Gastroesophageal sphincter (tissue), 4 donors: ENCODE measurements around the gene EEA1. TPM values are rescaled to one million over a fixed set of nuclear protein-coding genes. Genes with fewer than 3 reads are reported as not detected.

ENCODE experiments used
- ATAC-seq: fragments of 150-250 bp; one replicate; pipeline ENCODE4 v1.9.1; 2016; ENCODE audit warnings: mild to moderate bottlenecking, moderate library complexity
- H3K27ac ChIP-seq, 4 donors: fragments of 200-600 bp; sonication (generic) in 3 of 4; 1 replicate in 3 of 4; 2 replicates in 1 of 4; pipeline ENCODE4 v1.5.1; 2016 to 2019
- H3K27me3 ChIP-seq: fragments of 200-600 bp; sonication (generic); one replicate; pipeline ENCODE4 v1.5.1; 2019
- H3K36me3 ChIP-seq, 2 donors: fragments of 200-600 bp; sonication (generic); one replicate each; pipeline ENCODE4 v1.5.1; 2019; ENCODE audit warnings: control low read depth in 1 of 2
- H3K4me1 ChIP-seq, 3 donors: fragments of 200-600 bp; sonication (generic); 1 replicate in 2 of 3; 2 replicates in 1 of 3; pipeline ENCODE4 v1.5.1; 2016 to 2019; ENCODE audit warnings: control low read depth in 2 of 3
- H3K4me3 ChIP-seq, 2 donors: fragments of 200-600 bp; sonication (generic); one replicate each; pipeline ENCODE4 v1.5.1; 2019; ENCODE audit warnings: mild to moderate bottlenecking in 1 of 2, moderate library complexity in 1 of 2
- H3K9me3 ChIP-seq, 3 donors: fragments of 200-600 bp; sonication (generic); one replicate each; pipeline ENCODE4 v1.5.1; 2017 to 2019; ENCODE audit warnings: control low read depth in 2 of 3
- EP300 ChIP-seq: sonication (generic); formaldehyde crosslinking; IDR thresholded peaks from one replicate; pipeline ENCODE4 v1.6.1; 2017; ENCODE audit warnings: antibody characterized with exemption, mild to moderate bottlenecking
- POLR2A ChIP-seq, 2 donors: fragments of 450-650 bp; IDR thresholded peaks; one replicate each; pipeline ENCODE4 v1.6.1; 2017; ENCODE audit warnings: antibody characterized with exemption in 2 of 2, mild to moderate bottlenecking in 2 of 2, moderate library complexity in 1 of 2
- POLR2AphosphoS5 ChIP-seq: sonication (generic); formaldehyde crosslinking; IDR thresholded peaks from one replicate; pipeline ENCODE4 v1.6.1; 2017; ENCODE audit warnings: antibody characterized with exemption
- WGBS, 2 donors: methylation state at CpG; one replicate each; pipeline ENCODE4 v1.1.5; 2018; ENCODE audit warnings: low coverage in 1 of 2; 5-methylcytosine and 5-hydroxymethylcytosine counted together
- total RNA-seq, 4 donors: library from RNA; depleted of rRNA; stranded (reverse); fragments of >200 nt; gene quantifications; one replicate each; pipeline ENCODE4 v1.1.0, GENCODE V29; 2016
- TF ChIP-seq, protein P1 (sequence below), 4 experiments: fragments of 200-600 bp in 2 of 4; fragments of 450-650 bp in 2 of 4; sonication (generic) in 1 of 4; IDR thresholded peaks; one replicate each; pipeline ENCODE4 v1.5.1; 2017 to 2019; ENCODE audit warnings: antibody characterized with exemption in 4 of 4, mild to moderate bottlenecking in 2 of 4, moderate library complexity in 2 of 4

The EEA1 gene
- total RNA-seq, 4 donors from 2014 or later, result 25.0 to 37.1 (median 30.4) TPM

DNA sequence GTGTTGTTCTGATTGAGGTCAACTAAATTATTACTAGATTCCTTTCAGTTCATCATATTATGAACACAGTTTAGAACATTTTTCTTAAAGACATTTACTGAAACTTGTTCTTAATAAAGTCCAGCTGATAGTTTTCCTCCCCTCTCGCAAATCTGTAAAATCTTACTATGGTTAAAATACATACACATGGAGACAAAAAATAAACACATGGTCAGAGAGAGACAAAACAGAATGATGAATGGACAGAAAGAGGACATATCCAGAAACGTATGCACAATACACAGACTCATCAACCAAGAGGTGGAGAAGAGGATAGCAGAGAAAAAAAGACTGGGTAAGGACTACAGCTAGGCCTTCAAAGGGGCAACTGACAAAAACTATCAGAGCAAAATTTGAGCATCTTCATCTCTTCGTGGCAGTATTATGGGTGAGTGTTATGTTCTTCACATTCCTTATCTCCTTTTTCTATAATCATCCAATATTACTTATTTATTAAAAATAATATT, 38.4 kb downstream of the EEA1 start:
- Histone ChIP-seq H3K9me3 (no peaks in the 10 kb centered on the region), H3K4me3 (no peak overlapping the region), H3K27ac (no peak overlapping the region), H3K4me1 (no peaks in the 10 kb centered on the region), H3K36me3 (peaks cover 0 to 14% of the 10 kb centered on the region in 2 donors), H3K27me3 (no peaks in the 10 kb centered on the region)
- TF ChIP-seq POLR2A (IDR thresholded peaks at IDR 0.05) (no peak), POLR2AphosphoS5 (no peak), EP300 (no peak)
- TF ChIP-seq, protein P1, sequence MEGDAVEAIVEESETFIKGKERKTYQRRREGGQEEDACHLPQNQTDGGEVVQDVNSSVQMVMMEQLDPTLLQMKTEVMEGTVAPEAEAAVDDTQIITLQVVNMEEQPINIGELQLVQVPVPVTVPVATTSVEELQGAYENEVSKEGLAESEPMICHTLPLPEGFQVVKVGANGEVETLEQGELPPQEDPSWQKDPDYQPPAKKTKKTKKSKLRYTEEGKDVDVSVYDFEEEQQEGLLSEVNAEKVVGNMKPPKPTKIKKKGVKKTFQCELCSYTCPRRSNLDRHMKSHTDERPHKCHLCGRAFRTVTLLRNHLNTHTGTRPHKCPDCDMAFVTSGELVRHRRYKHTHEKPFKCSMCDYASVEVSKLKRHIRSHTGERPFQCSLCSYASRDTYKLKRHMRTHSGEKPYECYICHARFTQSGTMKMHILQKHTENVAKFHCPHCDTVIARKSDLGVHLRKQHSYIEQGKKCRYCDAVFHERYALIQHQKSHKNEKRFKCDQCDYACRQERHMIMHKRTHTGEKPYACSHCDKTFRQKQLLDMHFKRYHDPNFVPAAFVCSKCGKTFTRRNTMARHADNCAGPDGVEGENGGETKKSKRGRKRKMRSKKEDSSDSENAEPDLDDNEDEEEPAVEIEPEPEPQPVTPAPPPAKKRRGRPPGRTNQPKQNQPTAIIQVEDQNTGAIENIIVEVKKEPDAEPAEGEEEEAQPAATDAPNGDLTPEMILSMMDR (IDR thresholded peaks at IDR 0.05), result no peak
- WGBS, 2 donors, result 38 to 83% methylated on average over 3 of the region's 3 CpGs
- no peak for ATAC-seq

DNA sequence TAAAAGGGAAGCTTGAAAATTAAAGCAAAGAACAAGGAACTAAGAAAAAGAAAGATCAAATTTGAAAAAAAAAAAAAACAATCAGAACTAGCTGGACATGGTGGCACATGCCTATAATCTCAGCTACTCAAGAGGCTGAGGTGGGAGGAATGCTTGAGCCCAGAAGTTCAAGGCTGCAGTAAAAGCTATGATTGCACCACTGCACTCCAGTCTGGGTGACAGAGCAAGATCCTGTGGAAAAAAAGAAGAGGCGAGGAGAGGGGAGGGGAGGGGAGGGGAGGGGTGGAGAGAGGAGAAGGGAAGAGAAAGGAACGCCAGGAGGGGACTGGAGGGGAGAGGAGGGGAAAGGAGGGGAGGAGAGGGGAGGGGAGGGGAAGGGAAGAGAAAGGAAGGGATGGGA, 43.0 kb downstream of the EEA1 start:
- no peak overlapping the region for H3K27ac ChIP-seq
- no peaks in the 10 kb centered on the region for H3K27me3 ChIP-seq
- ATAC-seq, result no peak
- no peak overlapping the region for H3K4me3 ChIP-seq
- H3K36me3 ChIP-seq, result peaks cover 0 to 30% of the 10 kb centered on the region in 2 donors
- H3K4me1 ChIP-seq, result no peaks in the 10 kb centered on the region
- TF ChIP-seq, protein P1 (IDR thresholded peaks at IDR 0.05), result no peak
- TF ChIP-seq POLR2A (IDR thresholded peaks at IDR 0.05), result no peak
- no peak for TF ChIP-seq POLR2AphosphoS5
- TF ChIP-seq EP300, result no peak
- WGBS, 2 donors, result 40% methylated on average over 1 of the region's 2 CpGs; no CpG with 5 or more reads in 1 of the 2 donors
- H3K9me3 ChIP-seq, result no peaks in the 10 kb centered on the region

DNA sequence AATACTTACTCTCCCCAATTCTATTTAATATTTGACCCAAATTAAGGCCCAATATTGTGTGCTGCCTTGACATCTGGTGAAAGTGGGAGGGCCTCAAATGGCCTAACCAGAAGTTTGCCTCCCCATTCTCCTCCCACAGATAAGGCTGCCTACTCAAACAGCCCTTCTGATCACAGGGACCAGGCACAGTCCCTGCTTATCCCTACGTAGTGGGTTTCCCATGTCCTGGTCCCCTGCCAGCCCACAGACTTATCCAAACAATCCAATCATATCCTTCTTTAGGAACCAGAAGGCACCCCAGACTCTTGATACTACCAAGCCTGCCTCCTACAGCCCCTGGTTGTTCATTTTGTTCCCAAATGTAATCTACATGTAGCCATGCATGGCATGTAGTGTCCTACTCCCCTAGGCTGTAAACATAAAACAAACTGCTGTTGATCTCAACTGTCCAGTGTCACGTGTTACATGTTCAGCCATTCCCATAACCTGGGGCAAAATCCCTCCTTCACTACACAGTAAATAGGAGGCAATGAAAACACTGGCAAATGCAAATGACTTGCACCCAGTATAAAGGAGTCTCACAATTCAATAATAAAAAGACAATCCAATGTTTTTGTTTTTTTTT, 49.3 kb downstream of the EEA1 start:
- 81 to 94% methylated on average over 2 of the region's 2 CpGs for WGBS, 2 donors
- no peak for ATAC-seq

DNA sequence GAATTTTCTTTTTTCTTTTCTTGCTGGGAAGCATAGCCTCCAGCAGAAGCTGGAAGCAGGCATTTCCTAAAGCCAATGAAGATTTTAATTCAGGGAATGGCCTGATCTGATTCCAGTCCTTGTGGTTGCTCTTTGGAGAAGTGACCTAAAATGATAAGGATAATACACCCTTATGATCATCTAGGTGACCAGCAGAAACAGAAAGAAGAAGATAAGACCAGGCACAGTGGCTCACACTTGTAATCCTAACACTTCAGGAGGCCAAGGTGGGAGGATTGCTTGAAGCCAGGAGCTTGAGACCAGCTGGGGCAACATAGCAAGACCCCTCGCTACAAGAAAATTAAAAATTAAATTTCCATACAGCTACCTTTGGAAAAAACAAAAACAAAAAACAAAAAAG, 51.2 kb downstream of the EEA1 start:
- 100% methylated on average over 1 of the region's 1 CpG; no CpG with 5 or more reads in 1 of the 2 donors for WGBS, 2 donors
- Histone ChIP-seq H3K27ac (no peak overlapping the region), H3K36me3 (peaks cover 0 to 41% of the 10 kb centered on the region in 2 donors), H3K27me3 (no peaks in the 10 kb centered on the region), H3K4me1 (no peaks in the 10 kb centered on the region), H3K9me3 (peaks cover 0 to 9% (median 0%) of the 10 kb centered on the region in 3 donors), H3K4me3 (no peak overlapping the region)
- TF ChIP-seq, protein P1 (IDR thresholded peaks at IDR 0.05), result no peak
- no peak for TF ChIP-seq POLR2AphosphoS5
- no peak for TF ChIP-seq EP300
- no peak for TF ChIP-seq POLR2A (IDR thresholded peaks at IDR 0.05)
- no peak for ATAC-seq

More for the DNA sequence above, 49.3 kb downstream of the EEA1 start:
- no peak for TF ChIP-seq POLR2A (IDR thresholded peaks at IDR 0.05)
- TF ChIP-seq, protein P1 (IDR thresholded peaks at IDR 0.05), result no peak
- TF ChIP-seq EP300, result no peak
- TF ChIP-seq POLR2AphosphoS5, result no peak
- Histone ChIP-seq H3K36me3 (peaks cover 0 to 53% of the 10 kb centered on the region in 2 donors), H3K4me1 (no peaks in the 10 kb centered on the region), H3K27me3 (no peaks in the 10 kb centered on the region), H3K4me3 (no peak overlapping the region), H3K9me3 (peaks cover 0 to 9% (median 0%) of the 10 kb centered on the region in 3 donors), H3K27ac (no peak overlapping the region)

DNA sequence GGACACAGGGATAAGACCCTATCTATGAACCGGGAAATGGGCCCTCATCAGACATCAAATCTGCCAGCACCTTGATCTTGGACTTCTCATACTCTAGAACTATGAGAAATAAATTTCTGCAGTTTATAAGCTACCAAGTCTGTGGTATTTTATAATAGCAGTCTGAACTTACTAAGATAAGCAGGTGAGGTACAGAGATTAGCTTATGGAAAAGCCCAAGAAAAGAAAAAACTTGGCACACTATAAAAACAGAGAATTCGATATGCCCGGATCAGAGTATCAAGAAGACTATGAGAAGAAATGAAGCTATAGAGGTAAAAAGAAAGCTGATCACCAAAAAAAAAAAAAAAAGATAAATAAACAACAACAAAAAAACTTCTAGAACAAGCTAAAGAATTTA, 52.6 kb downstream of the EEA1 start:
- TF ChIP-seq POLR2A (IDR thresholded peaks at IDR 0.05) (no peak), EP300 (no peak), POLR2AphosphoS5 (no peak)
- TF ChIP-seq, protein P1 (IDR thresholded peaks at IDR 0.05), result no peak
- peaks cover 0 to 37% of the 10 kb centered on the region in 2 donors for H3K36me3 ChIP-seq
- H3K27ac ChIP-seq, result no peak overlapping the region

More for the DNA sequence above, 52.6 kb downstream of the EEA1 start:
- H3K4me1 ChIP-seq, result no peaks in the 10 kb centered on the region
- 96 to 100% methylated on average over 3 of the region's 3 CpGs for WGBS, 2 donors
- H3K27me3 ChIP-seq, result no peaks in the 10 kb centered on the region
- peaks cover 0 to 9% (median 0%) of the 10 kb centered on the region in 3 donors for H3K9me3 ChIP-seq
- H3K4me3 ChIP-seq, result no peak overlapping the region
- no peak for ATAC-seq
